ENCODE measurements around the gene CYSRT1.

- no peak for TF ChIP-seq POLR2A (IDR thresholded peaks at IDR 0.05)
- TF ChIP-seq, protein P1, sequence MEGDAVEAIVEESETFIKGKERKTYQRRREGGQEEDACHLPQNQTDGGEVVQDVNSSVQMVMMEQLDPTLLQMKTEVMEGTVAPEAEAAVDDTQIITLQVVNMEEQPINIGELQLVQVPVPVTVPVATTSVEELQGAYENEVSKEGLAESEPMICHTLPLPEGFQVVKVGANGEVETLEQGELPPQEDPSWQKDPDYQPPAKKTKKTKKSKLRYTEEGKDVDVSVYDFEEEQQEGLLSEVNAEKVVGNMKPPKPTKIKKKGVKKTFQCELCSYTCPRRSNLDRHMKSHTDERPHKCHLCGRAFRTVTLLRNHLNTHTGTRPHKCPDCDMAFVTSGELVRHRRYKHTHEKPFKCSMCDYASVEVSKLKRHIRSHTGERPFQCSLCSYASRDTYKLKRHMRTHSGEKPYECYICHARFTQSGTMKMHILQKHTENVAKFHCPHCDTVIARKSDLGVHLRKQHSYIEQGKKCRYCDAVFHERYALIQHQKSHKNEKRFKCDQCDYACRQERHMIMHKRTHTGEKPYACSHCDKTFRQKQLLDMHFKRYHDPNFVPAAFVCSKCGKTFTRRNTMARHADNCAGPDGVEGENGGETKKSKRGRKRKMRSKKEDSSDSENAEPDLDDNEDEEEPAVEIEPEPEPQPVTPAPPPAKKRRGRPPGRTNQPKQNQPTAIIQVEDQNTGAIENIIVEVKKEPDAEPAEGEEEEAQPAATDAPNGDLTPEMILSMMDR (IDR thresholded peaks at IDR 0.05 in 8 of 11, conservative IDR thresholded peaks at IDR 0.05 in 3 of 11) = no peak
These were observed 40.7 kb downstream of the CYSRT1 start for GRCh38 chr9:137265496-137266161.

Measured in spleen (tissue), 7 donors.